PC-3 (cell line): ENCODE results near the gene COL13A1. TPM values are rescaled to one million over a fixed set of nuclear protein-coding genes. Genes with fewer than 3 reads are reported as not detected.

ENCODE experiments used
- ATAC-seq: fragments of 200-7000 bp; cut with Tn5 transposase; 2 replicates; pipeline ENCODE4 v1.9.1; 2020; ENCODE audit warnings: mild to moderate bottlenecking, moderate library complexity
- BruUV-seq: library from RNA; stranded (reverse); fragments of 400-500 nt; replicated peaks from 2 replicates; lab custom pipeline; 2021; lab: Mats Ljungman, UMichigan
- CTCF ChIA-PET: fragments of 300-600 bp; sonication (Branson Sonifier 250); formaldehyde crosslinking; loops from one replicate; lab custom pipeline; 2022; ENCODE audit warnings: antibody characterized with exemption; lab: Charles Lee
- POLR2A ChIA-PET: fragments of 300-600 bp; sonication (Branson Sonifier 250); formaldehyde crosslinking; loops from one replicate; lab custom pipeline; 2022; ENCODE audit warnings: antibody characterized with exemption; ENCODE audit not compliant: unreplicated experiment; lab: Charles Lee
- DNase-seq: peaks from one replicate; pipeline ENCODE4 v3.0.0-alpha.2; 2015
- H2AFZ ChIP-seq: fragments of 300-600 bp; sonication (generic); 2 replicates; pipeline ENCODE4 v1.6.0; 2016; ENCODE audit warnings: antibody characterized with exemption, low read length
- H3F3A ChIP-seq: fragments of 300-600 bp; sonication (generic); one replicate; pipeline ENCODE4 v1.6.0; 2017; ENCODE audit warnings: antibody characterized with exemption, low read length, control low read depth, mild to moderate bottlenecking; ENCODE audit not compliant: unreplicated experiment
- H3K27ac ChIP-seq: fragments of 300-600 bp; sonication (generic); 2 replicates; pipeline ENCODE4 v1.5.1; 2016; ENCODE audit warnings: mild to moderate bottlenecking, low read length
- H3K27me3 ChIP-seq: fragments of 300-600 bp; sonication (generic); 2 replicates; pipeline ENCODE4 v1.6.1; 2016; ENCODE audit warnings: low read length, mixed read lengths
- H3K36me3 ChIP-seq: fragments of 300-600 bp; sonication (generic); 2 replicates; pipeline ENCODE4 v1.6.1; 2016; ENCODE audit warnings: low read depth, mixed run types, low read length, mixed read lengths
- H3K4me1 ChIP-seq: fragments of 300-600 bp; sonication (generic); 2 replicates; pipeline ENCODE4 v1.5.1; 2016; ENCODE audit warnings: low read length; ENCODE audit not compliant: insufficient read depth
- H3K4me2 ChIP-seq: fragments of 300-600 bp; sonication (generic); 2 replicates; pipeline ENCODE4 v1.6.0; 2016; ENCODE audit warnings: low read length
- H3K4me3 ChIP-seq: fragments of 300-600 bp; sonication (generic); 2 replicates; pipeline ENCODE4 v1.5.1; 2016; ENCODE audit warnings: mild to moderate bottlenecking, low read length, mixed read lengths
- H3K79me2 ChIP-seq: fragments of 300-600 bp; sonication (generic); 2 replicates; pipeline ENCODE4 v1.6.1; 2017; ENCODE audit warnings: low read length, mixed read lengths
- H3K9ac ChIP-seq: fragments of 300-600 bp; sonication (generic); 2 replicates; pipeline ENCODE4 v1.6.0; 2016; ENCODE audit warnings: mild to moderate bottlenecking, low read length
- H3K9me2 ChIP-seq: fragments of 300-600 bp; sonication (generic); replicated peaks from 2 replicates; pipeline ENCODE4 v1.6.1; 2016; ENCODE audit warnings: mixed run types, low read length, mixed read lengths
- H3K9me3 ChIP-seq: fragments of 300-600 bp; sonication (generic); 2 replicates; pipeline ENCODE4 v1.6.1; 2016; ENCODE audit warnings: low read length, mixed read lengths
- H4K20me1 ChIP-seq: fragments of 300-600 bp; sonication (generic); 2 replicates; pipeline ENCODE4 v1.6.1; 2016; ENCODE audit warnings: low read length, mixed read lengths
- EZH2 ChIP-seq: fragments of 300-600 bp; sonication (generic); IDR thresholded peaks from one replicate; pipeline ENCODE4 v1.6.1; 2017; ENCODE audit warnings: antibody characterized with exemption, mild to moderate bottlenecking, low read length; ENCODE audit not compliant: unreplicated experiment
- EZH2phosphoT487 ChIP-seq: fragments of 300-600 bp; sonication (generic); IDR thresholded peaks from 2 replicates; pipeline ENCODE4 v1.6.1; 2018; ENCODE audit warnings: mild to moderate bottlenecking, antibody characterized with exemption, low read length, borderline replicate concordance
- intact Hi-C: fragments of 100-400 bp; cut with micrococcal nuclease; formaldehyde crosslinking; loops from 2 replicates; pipeline ENCODE4 v1.9.0; 2023
- total RNA-seq: library from RNA; depleted of rRNA; stranded (reverse); fragments of >200 nt; gene quantifications from 2 replicates; pipeline ENCODE4 v1.2.3, GENCODE V29; 2014
- TF ChIP-seq, protein P1 (sequence below): fragments of 300-600 bp; sonication (generic); conservative IDR thresholded peaks from 2 replicates; pipeline ENCODE4 v1.5.1; 2017; ENCODE audit warnings: antibody characterized with exemption, low read depth, mild to moderate bottlenecking, low read length

COL13A1 gene
- total RNA-seq, 1 experiment from 2014 or later, result 201 TPM

DNA sequence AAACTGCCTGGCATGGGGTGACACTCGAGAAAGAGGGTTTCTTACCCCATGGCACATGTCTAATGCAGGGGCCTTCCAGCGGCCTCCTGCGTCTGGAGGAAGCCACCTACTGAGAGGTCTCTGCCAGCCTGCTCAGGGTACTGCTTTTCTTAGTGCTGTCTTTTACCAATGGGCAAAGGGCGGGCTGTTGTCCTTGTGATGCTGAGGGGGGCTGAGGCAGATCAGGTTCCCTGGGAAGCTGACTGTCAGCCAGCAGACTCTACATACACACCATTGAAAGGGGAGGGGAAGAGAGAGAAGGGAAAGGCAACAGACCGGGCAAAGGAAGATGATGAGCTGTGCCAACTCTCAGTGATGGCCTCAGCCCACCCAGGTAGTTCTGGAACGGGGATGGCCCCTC is 48.7 kb downstream of the COL13A1 start:
- no peaks in the 10 kb centered on the region for H3F3A ChIP-seq
- no peak overlapping the region for H3K4me3 ChIP-seq
- ChIA-PET POLR2A (no interaction called here), CTCF (no interaction called here)
- H3K27me3 ChIP-seq, result no peaks in the 10 kb centered on the region
- peaks cover 40% of the 10 kb centered on the region for H3K79me2 ChIP-seq
- H4K20me1 ChIP-seq, result no peaks in the 10 kb centered on the region
- ATAC-seq, result no peak
- TF ChIP-seq, protein P1, sequence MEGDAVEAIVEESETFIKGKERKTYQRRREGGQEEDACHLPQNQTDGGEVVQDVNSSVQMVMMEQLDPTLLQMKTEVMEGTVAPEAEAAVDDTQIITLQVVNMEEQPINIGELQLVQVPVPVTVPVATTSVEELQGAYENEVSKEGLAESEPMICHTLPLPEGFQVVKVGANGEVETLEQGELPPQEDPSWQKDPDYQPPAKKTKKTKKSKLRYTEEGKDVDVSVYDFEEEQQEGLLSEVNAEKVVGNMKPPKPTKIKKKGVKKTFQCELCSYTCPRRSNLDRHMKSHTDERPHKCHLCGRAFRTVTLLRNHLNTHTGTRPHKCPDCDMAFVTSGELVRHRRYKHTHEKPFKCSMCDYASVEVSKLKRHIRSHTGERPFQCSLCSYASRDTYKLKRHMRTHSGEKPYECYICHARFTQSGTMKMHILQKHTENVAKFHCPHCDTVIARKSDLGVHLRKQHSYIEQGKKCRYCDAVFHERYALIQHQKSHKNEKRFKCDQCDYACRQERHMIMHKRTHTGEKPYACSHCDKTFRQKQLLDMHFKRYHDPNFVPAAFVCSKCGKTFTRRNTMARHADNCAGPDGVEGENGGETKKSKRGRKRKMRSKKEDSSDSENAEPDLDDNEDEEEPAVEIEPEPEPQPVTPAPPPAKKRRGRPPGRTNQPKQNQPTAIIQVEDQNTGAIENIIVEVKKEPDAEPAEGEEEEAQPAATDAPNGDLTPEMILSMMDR, result no peak
- TF ChIP-seq EZH2phosphoT487, result no peak
- TF ChIP-seq EZH2, result no peak
- no TSS peak for BruUV-seq
- H2AFZ ChIP-seq, result no peak overlapping the region
- H3K9ac ChIP-seq, result no peak overlapping the region
- no peaks in the 10 kb centered on the region for H3K9me2 ChIP-seq
- H3K4me1 ChIP-seq, result peaks cover 19% of the 10 kb centered on the region
- no peaks in the 10 kb centered on the region for H3K9me3 ChIP-seq
- no peak overlapping the region for H3K27ac ChIP-seq
- no peak overlapping the region for H3K4me2 ChIP-seq
- DNase-seq, result no peak
- intact Hi-C loops, result no loop called here
- peaks cover 35% of the 10 kb centered on the region for H3K36me3 ChIP-seq

DNA sequence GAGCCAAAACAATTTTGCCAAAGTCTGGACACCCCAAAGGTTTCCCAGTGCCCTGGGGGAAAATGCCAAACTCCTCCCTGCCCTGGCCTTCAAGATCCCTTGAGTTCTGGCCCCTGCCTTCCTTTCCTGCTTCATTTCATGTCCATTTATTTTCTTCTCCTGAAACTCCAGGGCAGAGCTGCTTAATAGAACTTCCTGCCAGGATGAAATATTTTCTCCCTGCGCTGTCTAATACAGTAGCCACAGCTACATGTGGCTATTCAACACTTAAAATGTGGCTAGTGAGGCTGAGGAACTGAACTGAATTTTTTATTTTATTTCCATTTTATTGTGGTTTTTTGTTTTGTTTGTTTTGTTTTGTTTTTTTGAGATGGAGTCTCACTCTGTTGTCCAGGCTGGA is 49.6 kb downstream of the COL13A1 start:
- ATAC-seq, result no peak
- no TSS peak for BruUV-seq
- intact Hi-C loops, result no loop called here
- Histone ChIP-seq H3F3A (no peaks in the 10 kb centered on the region), H3K4me3 (no peak overlapping the region), H3K79me2 (peaks cover 37% of the 10 kb centered on the region), H3K4me2 (no peak overlapping the region), H3K27ac (no peak overlapping the region), H3K9me3 (no peaks in the 10 kb centered on the region), H3K4me1 (peaks cover 11% of the 10 kb centered on the region), H3K27me3 (no peaks in the 10 kb centered on the region), H3K36me3 (peaks cover 35% of the 10 kb centered on the region), H2AFZ (no peak overlapping the region), H3K9me2 (no peaks in the 10 kb centered on the region), H4K20me1 (no peaks in the 10 kb centered on the region), H3K9ac (no peak overlapping the region)
- TF ChIP-seq EZH2 (no peak), EZH2phosphoT487 (no peak)
- TF ChIP-seq, protein P1, result no peak
- ChIA-PET CTCF (no interaction called here), POLR2A (no interaction called here)
- no peak for DNase-seq

- Histone ChIP-seq H4K20me1 (no peaks in the 10 kb centered on the region), H2AFZ (no peak overlapping the region), H3K36me3 (peaks cover 35% of the 10 kb centered on the region), H3K4me2 (no peak overlapping the region), H3K27ac (no peak overlapping the region), H3F3A (no peaks in the 10 kb centered on the region), H3K4me3 (no peak overlapping the region), H3K79me2 (peaks cover 28% of the 10 kb centered on the region; the same call in 1 of the 2 replicates), H3K27me3 (no peaks in the 10 kb centered on the region), H3K9me3 (no peaks in the 10 kb centered on the region), H3K4me1 (no peaks in the 10 kb centered on the region), H3K9me2 (no peaks in the 10 kb centered on the region), H3K9ac (no peak overlapping the region)
- ATAC-seq (no peak), DNase-seq (no peak)
- TF ChIP-seq, protein P1, result no peak
- TF ChIP-seq EZH2phosphoT487 (no peak), EZH2 (no peak)
- no TSS peak for BruUV-seq
- intact Hi-C loops, result no loop called here
- ChIA-PET CTCF (no interaction called here), POLR2A (no interaction called here)
These were observed 51.4 kb downstream of the COL13A1 start for GRCh38 chr10:69853064-69853463.
